GM19438 (cell line): ENCODE results near the gene HMCN2.

Experiments
- ATAC-seq: cut with Tn5 transposase; IDR thresholded peaks from one replicate; pipeline ENCODE4 v1.9.1; 2021; ENCODE audit warnings: low read depth; ENCODE audit not compliant: unreplicated experiment

Gene HMCN2

GRCh38 chr9:130265431-130266235, at the start of gene HMCN2:
HMCN2 (plus strand) TSS chr9:130265760; CDS start chr9:130265879, 119 bp downstream.
- ATAC-seq = no peak

GRCh38 chr9:130217838-130218237, 47.7 kb upstream of the HMCN2 start:
- no peak for ATAC-seq

- no peak for ATAC-seq
These were observed 45.9 kb upstream of the HMCN2 start for GRCh38 chr9:130219661-130220096.

GRCh38 chr9:130220352-130220751, 45.2 kb upstream of the HMCN2 start:
- ATAC-seq = no peak

- no peak for ATAC-seq
These were observed 42.7 kb upstream of the HMCN2 start for GRCh38 chr9:130222833-130223232.

- ATAC-seq = no peak
These were observed 40.5 kb upstream of the HMCN2 start for GRCh38 chr9:130225071-130225470.

GRCh38 chr9:130225586-130225985, 40.0 kb upstream of the HMCN2 start:
- ATAC-seq = no peak

GRCh38 chr9:130226112-130226511, 39.4 kb upstream of the HMCN2 start:
- ATAC-seq = no peak

- no peak for ATAC-seq
These were observed 37.7 kb upstream of the HMCN2 start for GRCh38 chr9:130227833-130228232.

- ATAC-seq = no peak
These were observed 35.8 kb upstream of the HMCN2 start for GRCh38 chr9:130229759-130230158.

GRCh38 chr9:130230631-130231030, 34.9 kb upstream of the HMCN2 start:
- ATAC-seq = no peak

GRCh38 chr9:130232899-130233586, 32.5 kb upstream of the HMCN2 start:
- no peak for ATAC-seq

- no peak for ATAC-seq
These were observed 32.0 kb upstream of the HMCN2 start for GRCh38 chr9:130233587-130233945.

- no peak for ATAC-seq
These were observed 31.0 kb upstream of the HMCN2 start for GRCh38 chr9:130234340-130235260.

GRCh38 chr9:130235558-130236435, 29.8 kb upstream of the HMCN2 start:
- ATAC-seq = no peak

GRCh38 chr9:130236436-130236985, 29.0 kb upstream of the HMCN2 start:
- no peak for ATAC-seq

- ATAC-seq = no peak
These were observed 28.5 kb upstream of the HMCN2 start for GRCh38 chr9:130237076-130237475.

- no peak for ATAC-seq
These were observed 27.6 kb upstream of the HMCN2 start for GRCh38 chr9:130237763-130238524.

GRCh38 chr9:130239363-130239695, 26.2 kb upstream of the HMCN2 start:
- ATAC-seq = no peak
